HG03095 (cell line): ENCODE results near the gene MLC1.

Experiments used
- ATAC-seq: cut with Tn5 transposase; IDR thresholded peaks from one replicate; pipeline ENCODE4 v1.9.1; 2021; ENCODE audit warnings: moderate library complexity; ENCODE audit not compliant: unreplicated experiment

MLC1 gene

GRCh38 chr22:50058906-50059880 lies 26.0 kb downstream of the MLC1 start:
- no peak for ATAC-seq

GRCh38 chr22:50058061-50058905 lies 26.9 kb downstream of the MLC1 start, which contains the start of gene TTLL8:
TTLL8 (minus strand) TSS chr22:50058298.
- ATAC-seq: no peak

GRCh38 chr22:50057278-50058060 lies 27.8 kb downstream of the MLC1 start:
- no peak for ATAC-seq

- ATAC-seq: no peak
These were observed 28.8 kb downstream of the MLC1 start for GRCh38 chr22:50056214-50056972.

- ATAC-seq: no peak
These were observed 31.4 kb downstream of the MLC1 start for GRCh38 chr22:50053861-50054260.

- no peak for ATAC-seq
These were observed 33.3 kb downstream of the MLC1 start for GRCh38 chr22:50051930-50052329.

GRCh38 chr22:50049299-50050195 lies 35.7 kb downstream of the MLC1 start:
- ATAC-seq: no peak

GRCh38 chr22:50048836-50049235 lies 36.4 kb downstream of the MLC1 start:
- ATAC-seq: no peak

- ATAC-seq: no peak
These were observed 37.0 kb downstream of the MLC1 start for GRCh38 chr22:50048061-50048765.

- no peak for ATAC-seq
These were observed 37.9 kb downstream of the MLC1 start for GRCh38 chr22:50047346-50047745.

- no peak for ATAC-seq
These were observed 38.6 kb downstream of the MLC1 start for GRCh38 chr22:50046481-50047245.

GRCh38 chr22:50046019-50046415 lies 39.2 kb downstream of the MLC1 start:
- no peak for ATAC-seq

GRCh38 chr22:50045211-50046018 lies 39.8 kb downstream of the MLC1 start:
- no peak for ATAC-seq

GRCh38 chr22:50044485-50045118 lies 40.6 kb downstream of the MLC1 start:
- ATAC-seq: no peak

GRCh38 chr22:50041361-50042065 lies 43.7 kb downstream of the MLC1 start:
- ATAC-seq: no peak

- no peak for ATAC-seq
These were observed 44.5 kb downstream of the MLC1 start for GRCh38 chr22:50040717-50041116.
